Endothelial cell of umbilical vein (primary cell): Measurements from ENCODE around the gene CCP110. TPM values are rescaled to one million over a fixed set of nuclear protein-coding genes. Genes with fewer than 3 reads are reported as not detected.

Experiments
- BruUV-seq: library from RNA; stranded (reverse); fragments of 400-500 nt; replicated peaks from 2 replicates; lab custom pipeline; 2021; lab: Mats Ljungman, UMichigan
- CTCF ChIA-PET: fragments of 300-600, 350-600 bp; sonication (Branson Sonifier 250); formaldehyde crosslinking; loops from one replicate; lab custom pipeline; 2021; ENCODE audit warnings: antibody characterized with exemption, inconsistent platforms; lab: Charles Lee
- POLR2A ChIA-PET: fragments of 300-600, 350-600 bp; sonication (Branson Sonifier 250); formaldehyde crosslinking; loops from one replicate; lab custom pipeline; 2021; ENCODE audit warnings: antibody characterized with exemption, inconsistent platforms; lab: Charles Lee
- DNase-seq: peaks from one replicate; pipeline ENCODE4 v3.0.0-alpha.2; 2011; ENCODE audit warnings: low read depth, low spot score
- FAIRE-seq: peaks from 2 replicates; lab custom pipeline; 2011; peaks lifted over from hg19 to GRCh38; lab: Jason Lieb, UNC
- H2AFZ ChIP-seq: 2 replicates; pipeline ENCODE4 v1.6.0; 2012; ENCODE audit warnings: low read depth, low read length, control low read depth, inconsistent platforms
- H3K27ac ChIP-seq: 2 replicates; pipeline ENCODE4 v1.5.1; 2011; ENCODE audit warnings: low read depth, mild to moderate bottlenecking, control low read depth, low read length, moderate library complexity; ENCODE audit not compliant: insufficient read depth
- H3K27me3 ChIP-seq, 2 experiments: 2 replicates each; pipeline versions ENCODE4 v1.6.0 to v1.6.1; 2011; ENCODE audit warnings: low read length in 2 of 2, mixed read lengths in 1 of 2; ENCODE audit not compliant: control insufficient read depth in 2 of 2, insufficient read depth in 2 of 2
- H3K36me3 ChIP-seq, 2 experiments: 2 replicates in 1 of 2; 3 replicates in 1 of 2; pipeline ENCODE4 v1.5.1; 2011; ENCODE audit warnings: low read length in 2 of 2, mild to moderate bottlenecking in 1 of 2, moderate library complexity in 1 of 2; ENCODE audit not compliant: control insufficient read depth in 2 of 2, insufficient read depth in 2 of 2; ENCODE audit errors: extremely low read depth in 1 of 2
- H3K4me1 ChIP-seq: 3 replicates; pipeline ENCODE4 v1.5.1; 2011; ENCODE audit warnings: mild to moderate bottlenecking, low read length; ENCODE audit not compliant: control insufficient read depth, insufficient read depth; ENCODE audit errors: extremely low read depth
- H3K4me2 ChIP-seq: 2 replicates; pipeline ENCODE4 v1.6.1; 2011; ENCODE audit warnings: low read length, control low read depth, mixed read lengths; ENCODE audit not compliant: insufficient read depth
- H3K4me3 ChIP-seq, 3 experiments: fragments of 200-600 bp in 1 of 3; sonication (generic), shearing (Covaris generic) in 1 of 3; replicated peaks in 1 of 3; 2 replicates each; pipeline ENCODE4 v1.5.1; 2011 to 2016; ENCODE audit warnings: control low read depth in 3 of 3, low read length in 3 of 3, mild to moderate bottlenecking in 2 of 3, inconsistent platforms in 1 of 3, low read depth in 1 of 3, moderate library complexity in 1 of 3; ENCODE audit not compliant: insufficient read depth in 1 of 3
- H3K79me2 ChIP-seq: 2 replicates; pipeline ENCODE4 v1.6.0; 2012; ENCODE audit warnings: low read length, inconsistent platforms; ENCODE audit not compliant: control insufficient read depth, insufficient read depth
- H3K9ac ChIP-seq: replicated peaks from 2 replicates; pipeline ENCODE3; 2011; ENCODE audit warnings: low read length, control low read depth; ENCODE audit not compliant: insufficient read depth; ENCODE audit errors: extremely low read depth
- H3K9me1 ChIP-seq: replicated peaks from 3 replicates; pipeline ENCODE4 v1.6.0; 2011; ENCODE audit warnings: mild to moderate bottlenecking, low read length; ENCODE audit not compliant: control insufficient read depth, insufficient read depth; ENCODE audit errors: extremely low read depth
- H3K9me3 ChIP-seq: replicated peaks from 2 replicates; pipeline ENCODE4 v1.5.1; 2012; ENCODE audit warnings: low read length, inconsistent platforms; ENCODE audit not compliant: control insufficient read depth, insufficient read depth
- H4K20me1 ChIP-seq: replicated peaks from 2 replicates; pipeline ENCODE3; 2011; ENCODE audit warnings: mild to moderate bottlenecking, low read length; ENCODE audit not compliant: control insufficient read depth, insufficient read depth; ENCODE audit errors: extremely low read depth
- EZH2 ChIP-seq: IDR thresholded peaks from 2 replicates; pipeline ENCODE4 v1.6.1; 2012; ENCODE audit warnings: borderline replicate concordance, low read depth, mild to moderate bottlenecking, moderate library complexity, low read length, inconsistent platforms; ENCODE audit not compliant: severe bottlenecking
- FOS ChIP-seq: IDR thresholded peaks from 2 replicates; pipeline ENCODE4 v1.6.1; 2011; ENCODE audit warnings: mild to moderate bottlenecking, low read length, moderate library complexity, borderline replicate concordance; ENCODE audit not compliant: insufficient read depth
- GATA2 ChIP-seq: IDR thresholded peaks from 2 replicates; pipeline ENCODE4 v1.7.0; 2011; ENCODE audit warnings: low read depth, mild to moderate bottlenecking, moderate library complexity, mixed read lengths, low read length; ENCODE audit not compliant: insufficient read length, insufficient read depth
- JUN ChIP-seq: IDR thresholded peaks from 2 replicates; pipeline ENCODE4 v1.6.1; 2011; ENCODE audit warnings: borderline replicate concordance, low read depth; ENCODE audit not compliant: insufficient read length, insufficient read depth
- MAX ChIP-seq: IDR thresholded peaks from 2 replicates; pipeline ENCODE4 v1.6.1; 2011; ENCODE audit not compliant: insufficient read depth, insufficient read length
- MYC ChIP-seq: IDR thresholded peaks from one replicate; pipeline ENCODE4 v1.6.1; 2011; ENCODE audit warnings: mild to moderate bottlenecking, low read depth, low read length
- POLR2A ChIP-seq: IDR thresholded peaks from 2 replicates; pipeline ENCODE4 v1.6.1; 2012; ENCODE audit warnings: low read depth, mild to moderate bottlenecking, control low read depth, low read length
- POLR2AphosphoS5 ChIP-seq: IDR thresholded peaks from 2 replicates; pipeline ENCODE4 v1.6.1; 2012; ENCODE audit warnings: low read depth, mild to moderate bottlenecking, control low read depth, low read length, moderate library complexity; ENCODE audit not compliant: insufficient read depth
- dilution Hi-C: fragments of 300-500 bp; cut with MboI; formaldehyde crosslinking; loops from one replicate; pipeline ENCODE4 v1.15.0; 2019; ENCODE audit warnings: low sequenced_read_pairs; ENCODE audit not compliant: extremely low pct_ligation_motif_present
- intact Hi-C: fragments of 100-400 bp; cut with micrococcal nuclease; formaldehyde crosslinking; loops from one replicate; pipeline ENCODE4 v1.10.0; 2022
- polyA plus RNA-seq, 4 experiments: library from polyadenylated mRNA; depleted of rRNA in 3 of 4; stranded (reverse) in 3 of 4; unstranded in 1 of 4; fragments of >200 nt; gene quantifications; 2 replicates each; pipeline versions ENCODE4 v1.2.1 to v1.2.3, GENCODE V29; 2011 to 2012; ENCODE audit warnings: missing spikeins in 1 of 4
- total RNA-seq: library from RNA; stranded (reverse); gene quantifications from 2 replicates; pipeline ENCODE4 v1.2.3, GENCODE V29; 2021
- TF ChIP-seq, protein P1 (sequence below), 2 donors: IDR thresholded peaks; 1 replicate in 1 of 2; 2 replicates in 1 of 2; pipeline ENCODE4 v1.5.1; 2011; ENCODE audit warnings: low read length in 2 of 2, mild to moderate bottlenecking in 2 of 2, moderate library complexity in 2 of 2, control low read depth in 1 of 2, inconsistent platforms in 1 of 2, low read depth in 1 of 2; ENCODE audit not compliant: insufficient read depth in 1 of 2; ENCODE audit errors: extremely low read depth in 1 of 2

Gene CCP110
- total and polyA plus RNA-seq, 2 donors (not counting 3 experiments of a cell fraction or from before 2014, with no cell fraction given) = 3.7 to 16.5 TPM

DNA sequence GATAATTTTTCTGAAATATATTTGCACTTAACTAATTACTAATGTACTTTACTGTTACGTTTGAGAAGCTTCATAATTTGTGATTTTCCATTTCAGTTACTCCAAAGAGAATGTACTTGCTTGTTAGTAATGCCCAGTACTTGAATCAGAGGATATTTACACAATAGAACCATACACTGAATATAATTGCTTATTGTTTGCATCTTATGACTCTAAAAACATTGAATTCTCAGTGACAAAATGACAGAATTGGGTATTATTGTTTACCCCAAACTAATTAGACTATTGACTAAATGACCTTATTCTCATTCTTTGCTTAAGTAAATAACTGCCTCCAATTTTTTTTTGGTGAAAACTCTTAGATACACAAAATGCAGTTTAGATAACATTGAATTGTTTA is 8.9 kb downstream of the CCP110 start:
- CTCF ChIA-PET = no interaction called here
- dilution Hi-C loops = no loop called here
- no peaks in the 10 kb centered on the region for H3K9me1 ChIP-seq
- H3K4me2 ChIP-seq = no peak overlapping the region
- H3K27ac ChIP-seq = no peak overlapping the region
- TF ChIP-seq GATA2 = no peak
- TF ChIP-seq POLR2A = no peak
- TF ChIP-seq MYC = no peak
- TF ChIP-seq JUN = no peak
- no peak for TF ChIP-seq EZH2
- no peak for TF ChIP-seq POLR2AphosphoS5
- TF ChIP-seq, protein P1, sequence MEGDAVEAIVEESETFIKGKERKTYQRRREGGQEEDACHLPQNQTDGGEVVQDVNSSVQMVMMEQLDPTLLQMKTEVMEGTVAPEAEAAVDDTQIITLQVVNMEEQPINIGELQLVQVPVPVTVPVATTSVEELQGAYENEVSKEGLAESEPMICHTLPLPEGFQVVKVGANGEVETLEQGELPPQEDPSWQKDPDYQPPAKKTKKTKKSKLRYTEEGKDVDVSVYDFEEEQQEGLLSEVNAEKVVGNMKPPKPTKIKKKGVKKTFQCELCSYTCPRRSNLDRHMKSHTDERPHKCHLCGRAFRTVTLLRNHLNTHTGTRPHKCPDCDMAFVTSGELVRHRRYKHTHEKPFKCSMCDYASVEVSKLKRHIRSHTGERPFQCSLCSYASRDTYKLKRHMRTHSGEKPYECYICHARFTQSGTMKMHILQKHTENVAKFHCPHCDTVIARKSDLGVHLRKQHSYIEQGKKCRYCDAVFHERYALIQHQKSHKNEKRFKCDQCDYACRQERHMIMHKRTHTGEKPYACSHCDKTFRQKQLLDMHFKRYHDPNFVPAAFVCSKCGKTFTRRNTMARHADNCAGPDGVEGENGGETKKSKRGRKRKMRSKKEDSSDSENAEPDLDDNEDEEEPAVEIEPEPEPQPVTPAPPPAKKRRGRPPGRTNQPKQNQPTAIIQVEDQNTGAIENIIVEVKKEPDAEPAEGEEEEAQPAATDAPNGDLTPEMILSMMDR (IDR thresholded peaks at IDR 0.05; ENCODE audit: extremely low read depth in 1 of 2, insufficient read depth in 1 of 2, low read depth in 1 of 2, low read length in 2 of 2) = no peak
- no peak for TF ChIP-seq MAX
- TF ChIP-seq FOS = no peak
- no peaks in the 10 kb centered on the region for H3K4me1 ChIP-seq
- H4K20me1 ChIP-seq = no peaks in the 10 kb centered on the region
- H3K9ac ChIP-seq = no peak overlapping the region
- H3K9me3 ChIP-seq = no peaks in the 10 kb centered on the region
- H2AFZ ChIP-seq = no peak overlapping the region
- POLR2A ChIA-PET = no interaction called here
- no peak overlapping the region for H3K4me3 ChIP-seq
- H3K36me3 ChIP-seq = peaks cover 0 to 6% of the 10 kb centered on the region in 2 experiments
- no TSS peak for BruUV-seq
- no peaks in the 10 kb centered on the region for H3K27me3 ChIP-seq
- no peak for FAIRE-seq
- DNase-seq = no peak
- intact Hi-C loops = loop anchor here (2.0 kb wide), 1 partner anchor 14 kb away; no protein-coding TSS in a partner anchor
- H3K79me2 ChIP-seq = no peaks in the 10 kb centered on the region
